Measurements from ENCODE around the gene ICAM1.

The ICAM1 gene

GRCh38 chr19:10270616-10271394 is at the start of gene ICAM1:
ICAM1 (plus strand) TSS chr19:10271120; CDS start chr19:10271160, 40 bp downstream.
- H3K9me3 Mint-ChIP-seq = no peaks in the 10 kb centered on the region

GRCh38 chr19:10222201-10222890 is 48.6 kb upstream of the ICAM1 start:
- H3K36me3 Mint-ChIP-seq = no peaks in the 10 kb centered on the region
- H3K27me3 Mint-ChIP-seq = no peaks in the 10 kb centered on the region
- H3K4me1 Mint-ChIP-seq = no peaks in the 10 kb centered on the region
- no peak overlapping the region for H3K4me3 Mint-ChIP-seq
- H3K27ac Mint-ChIP-seq = no peak overlapping the region
- H3K9me3 Mint-ChIP-seq = no peaks in the 10 kb centered on the region
- CTCF ChIA-PET = interaction anchor here (0.7 to 1.7 kb wide), 2 partner anchors 18 to 28 kb away, joined by 3 to 6 read pairs; no protein-coding TSS in a partner anchor
- no peak for DNase-seq

More at GRCh38 chr19:10270616-10271394, at the start of gene ICAM1:
- Mint-ChIP-seq H3K4me3 (peak within 1 kb of the TSS; percentile 79), H3K27ac (peak within 1 kb of the TSS; percentile 89), H3K36me3 (peaks cover 10% of the 10 kb centered on the region), H3K27me3 (peaks cover 13% of the 10 kb centered on the region), H3K4me1 (peaks cover 43% of the 10 kb centered on the region)
- peak; percentile 86 for DNase-seq
- CTCF ChIA-PET = interaction anchor here (0.5 to 7.3 kb wide), 23 partner anchors 9 to 282 kb away, joined by 3 to 133 read pairs (median 5); partner anchors contain the start of genes ICAM4, ICAM5, RAVER1 and TYK2

GRCh38 chr19:10223488-10224213 is 47.3 kb upstream of the ICAM1 start:
- no peak for DNase-seq
- CTCF ChIA-PET = interaction anchor here (1.7 kb wide), 1 partner anchor 26 kb away, joined by 6 read pairs; no protein-coding TSS in a partner anchor
- H3K9me3 Mint-ChIP-seq = no peaks in the 10 kb centered on the region
- no peaks in the 10 kb centered on the region for H3K36me3 Mint-ChIP-seq
- H3K4me1 Mint-ChIP-seq = no peaks in the 10 kb centered on the region
- H3K4me3 Mint-ChIP-seq = no peak overlapping the region
- no peaks in the 10 kb centered on the region for H3K27me3 Mint-ChIP-seq
- H3K27ac Mint-ChIP-seq = no peak overlapping the region

GRCh38 chr19:10224337-10224736 is 46.6 kb upstream of the ICAM1 start:
- Mint-ChIP-seq H3K27me3 (no peaks in the 10 kb centered on the region), H3K9me3 (no peaks in the 10 kb centered on the region), H3K27ac (no peak overlapping the region), H3K4me1 (peaks cover 3% of the 10 kb centered on the region), H3K36me3 (no peaks in the 10 kb centered on the region), H3K4me3 (no peak overlapping the region)
- CTCF ChIA-PET = interaction anchor here (0.8 to 0.9 kb wide), 2 partner anchors 25 to 32 kb away, joined by 3 read pairs; no protein-coding TSS in a partner anchor
- no peak for DNase-seq

- DNase-seq = no peak
- Mint-ChIP-seq H3K9me3 (no peaks in the 10 kb centered on the region), H3K27ac (no peak overlapping the region), H3K36me3 (no peaks in the 10 kb centered on the region), H3K4me1 (peaks cover 8% of the 10 kb centered on the region), H3K4me3 (no peak overlapping the region), H3K27me3 (peaks cover 15% of the 10 kb centered on the region)
- CTCF ChIA-PET = interaction anchor here (0.9 to 4.3 kb wide), 3 partner anchors 10 to 24 kb away, joined by 3 to 35 read pairs (median 3); partner anchors contain the start of gene MRPL4
These were observed 44.9 kb upstream of the ICAM1 start for GRCh38 chr19:10226021-10226375.

GRCh38 chr19:10226376-10227025 is 44.4 kb upstream of the ICAM1 start:
- Mint-ChIP-seq H3K4me1 (peaks cover 9% of the 10 kb centered on the region), H3K4me3 (no peak overlapping the region), H3K27ac (no peak overlapping the region), H3K27me3 (peaks cover 15% of the 10 kb centered on the region), H3K9me3 (no peaks in the 10 kb centered on the region), H3K36me3 (no peaks in the 10 kb centered on the region)
- CTCF ChIA-PET = interaction anchor here (1.2 to 4.3 kb wide), 2 partner anchors 10 to 24 kb away, joined by 3 to 35 read pairs; partner anchors contain the start of gene MRPL4
- DNase-seq = no peak

- H3K36me3 Mint-ChIP-seq = no peaks in the 10 kb centered on the region
- H3K27me3 Mint-ChIP-seq = peaks cover 20% of the 10 kb centered on the region
- H3K4me1 Mint-ChIP-seq = peaks cover 10% of the 10 kb centered on the region
- H3K4me3 Mint-ChIP-seq = no peak overlapping the region
- no peaks in the 10 kb centered on the region for H3K9me3 Mint-ChIP-seq
- DNase-seq = no peak
- CTCF ChIA-PET = interaction anchor here (0.6 to 4.3 kb wide), 5 partner anchors 9 to 27 kb away, joined by 3 to 35 read pairs (median 3); partner anchors contain the start of gene MRPL4
- no peak overlapping the region for H3K27ac Mint-ChIP-seq
These were observed 43.6 kb upstream of the ICAM1 start for GRCh38 chr19:10227026-10227971.

- DNase-seq = no peak
- no peak overlapping the region for H3K27ac Mint-ChIP-seq
- H3K36me3 Mint-ChIP-seq = no peaks in the 10 kb centered on the region
- H3K9me3 Mint-ChIP-seq = no peaks in the 10 kb centered on the region
- no peak overlapping the region for H3K4me3 Mint-ChIP-seq
- peaks cover 26% of the 10 kb centered on the region for H3K27me3 Mint-ChIP-seq
- CTCF ChIA-PET = interaction anchor here (0.6 to 4.3 kb wide), 12 partner anchors 8 to 86 kb away, joined by 3 to 35 read pairs (median 3); partner anchors contain the start of gene MRPL4
- H3K4me1 Mint-ChIP-seq = peaks cover 10% of the 10 kb centered on the region
These were observed 42.5 kb upstream of the ICAM1 start for GRCh38 chr19:10228393-10228792.

- H3K9me3 Mint-ChIP-seq = no peaks in the 10 kb centered on the region
- H3K27me3 Mint-ChIP-seq = peaks cover 26% of the 10 kb centered on the region
- peak overlapping the region; percentile 67 for H3K4me3 Mint-ChIP-seq
- no peaks in the 10 kb centered on the region for H3K36me3 Mint-ChIP-seq
- peak; percentile 64 for DNase-seq
- no peak overlapping the region for H3K27ac Mint-ChIP-seq
- peaks cover 11% of the 10 kb centered on the region for H3K4me1 Mint-ChIP-seq
- CTCF ChIA-PET = interaction anchor here (0.8 to 4.3 kb wide), 9 partner anchors 11 to 86 kb away, joined by 3 to 35 read pairs (median 3); partner anchors contain the start of gene MRPL4
These were observed 42.0 kb upstream of the ICAM1 start for GRCh38 chr19:10228920-10229319.

- CTCF ChIA-PET = no interaction called here
These were observed 40.6 kb upstream of the ICAM1 start for GRCh38 chr19:10230173-10230860.

GRCh38 chr19:10230861-10231611 is 39.9 kb upstream of the ICAM1 start, which contains the start of gene S1PR2:
S1PR2 (minus strand) TSS chr19:10231331; CDS start chr19:10224905, 6,426 bp downstream.
- peak within 1 kb of the TSS; percentile 83 for H3K4me3 Mint-ChIP-seq
- H3K4me1 Mint-ChIP-seq = peaks cover 23% of the 10 kb centered on the region
- CTCF ChIA-PET = no interaction called here
- H3K27ac Mint-ChIP-seq = peak within 1 kb of the TSS; percentile 69
- no peaks in the 10 kb centered on the region for H3K9me3 Mint-ChIP-seq
- DNase-seq = peak; percentile 75
- H3K36me3 Mint-ChIP-seq = no peaks in the 10 kb centered on the region
- H3K27me3 Mint-ChIP-seq = peaks cover 26% of the 10 kb centered on the region

More at GRCh38 chr19:10230173-10230860, 40.6 kb upstream of the ICAM1 start:
- H3K4me3 Mint-ChIP-seq = peak overlapping the region; percentile 83
- no peaks in the 10 kb centered on the region for H3K36me3 Mint-ChIP-seq
- peak overlapping the region; percentile 69 for H3K27ac Mint-ChIP-seq
- H3K27me3 Mint-ChIP-seq = peaks cover 26% of the 10 kb centered on the region
- peaks cover 16% of the 10 kb centered on the region for H3K4me1 Mint-ChIP-seq
- no peaks in the 10 kb centered on the region for H3K9me3 Mint-ChIP-seq
- peak; percentile 69 for DNase-seq
